GM21737 (cell line): ENCODE measurements around the gene PTPRN2.

Experiments used
- ATAC-seq: cut with Tn5 transposase; IDR thresholded peaks from one replicate; pipeline ENCODE4 v1.9.1; 2021; ENCODE audit warnings: mild to moderate bottlenecking, moderate library complexity; ENCODE audit not compliant: unreplicated experiment

PTPRN2 gene

DNA sequence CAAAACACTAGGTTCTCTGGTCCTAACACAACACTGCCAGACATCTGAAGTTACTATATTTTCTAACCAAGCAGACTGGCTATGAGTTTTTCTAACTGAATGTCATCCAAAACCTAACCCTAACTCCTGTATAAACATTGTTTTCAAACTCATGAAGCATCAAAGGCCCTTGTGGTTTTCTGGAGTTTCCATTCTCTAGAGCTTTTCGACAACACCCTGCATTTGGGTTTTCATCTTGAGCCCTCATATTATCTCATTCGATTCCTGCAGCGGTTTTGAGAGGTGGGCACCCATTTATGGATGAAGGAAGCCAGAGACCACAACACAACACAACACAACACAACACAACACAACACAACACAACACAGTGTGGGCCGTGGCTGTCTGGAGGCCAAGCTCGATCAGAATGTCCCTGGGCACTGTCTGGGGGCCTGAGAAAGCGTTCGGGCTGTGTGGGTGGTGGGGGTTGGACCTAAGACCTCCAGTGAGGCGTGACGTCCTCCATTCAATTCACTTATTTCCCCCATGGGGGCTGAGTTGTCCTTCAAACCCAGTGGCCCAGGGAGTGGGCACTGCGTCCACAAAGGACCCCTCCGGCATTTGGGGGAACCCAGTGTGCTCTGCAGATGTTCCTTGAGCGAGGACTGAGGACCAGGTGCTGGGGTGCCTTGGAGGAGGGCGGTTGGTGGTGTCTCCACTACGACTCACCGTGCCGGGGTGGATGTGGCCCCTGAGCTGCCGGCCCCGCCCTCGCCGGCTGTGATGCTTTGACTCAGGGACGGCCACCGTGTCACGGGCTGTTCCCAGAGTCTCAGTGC, 760.4 kb downstream of the PTPRN2 start:
- ATAC-seq, result no peak

DNA sequence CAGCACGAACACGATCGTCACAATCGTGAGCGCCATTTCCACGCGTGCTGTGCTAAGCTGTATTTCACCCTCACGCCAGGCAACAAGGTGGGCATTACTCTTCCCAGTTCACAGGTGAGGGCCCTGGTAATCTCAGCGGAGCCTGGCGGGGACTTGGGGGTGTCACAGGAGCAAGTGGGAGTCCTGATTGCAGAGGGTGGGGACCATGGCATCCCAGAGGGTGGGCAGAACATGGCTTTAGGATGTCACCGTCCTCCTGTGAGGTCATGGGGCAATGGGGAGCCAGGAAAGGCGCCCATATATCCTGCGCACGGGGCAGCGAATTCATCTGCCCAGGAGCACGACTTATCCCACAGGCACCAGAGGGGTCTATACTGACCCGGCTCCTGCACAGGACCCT, 761.1 kb downstream of the PTPRN2 start:
- no peak for ATAC-seq

DNA sequence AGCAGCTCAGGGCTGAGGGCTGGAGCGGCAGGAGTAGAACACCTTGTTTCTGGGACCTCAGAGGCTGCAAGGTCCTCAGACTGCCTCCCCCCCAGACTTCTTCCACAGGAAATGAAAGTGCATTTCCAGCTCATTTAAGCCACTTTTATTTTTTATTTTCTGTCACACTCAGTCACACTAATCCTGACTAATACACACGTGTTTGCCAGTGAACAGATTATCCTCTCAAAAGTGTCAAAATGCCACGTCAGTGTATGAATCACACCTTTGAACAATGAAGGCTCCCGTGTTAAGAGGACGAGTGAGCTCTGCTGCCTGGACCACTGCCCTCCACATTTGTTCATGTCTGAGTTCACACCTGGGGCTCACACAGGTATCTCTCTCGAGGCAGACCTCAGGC, 762.3 kb downstream of the PTPRN2 start:
- ATAC-seq, result no peak

GRCh38 chr7:157824819-157825121, 762.9 kb downstream of the PTPRN2 start:
- no peak for ATAC-seq

DNA sequence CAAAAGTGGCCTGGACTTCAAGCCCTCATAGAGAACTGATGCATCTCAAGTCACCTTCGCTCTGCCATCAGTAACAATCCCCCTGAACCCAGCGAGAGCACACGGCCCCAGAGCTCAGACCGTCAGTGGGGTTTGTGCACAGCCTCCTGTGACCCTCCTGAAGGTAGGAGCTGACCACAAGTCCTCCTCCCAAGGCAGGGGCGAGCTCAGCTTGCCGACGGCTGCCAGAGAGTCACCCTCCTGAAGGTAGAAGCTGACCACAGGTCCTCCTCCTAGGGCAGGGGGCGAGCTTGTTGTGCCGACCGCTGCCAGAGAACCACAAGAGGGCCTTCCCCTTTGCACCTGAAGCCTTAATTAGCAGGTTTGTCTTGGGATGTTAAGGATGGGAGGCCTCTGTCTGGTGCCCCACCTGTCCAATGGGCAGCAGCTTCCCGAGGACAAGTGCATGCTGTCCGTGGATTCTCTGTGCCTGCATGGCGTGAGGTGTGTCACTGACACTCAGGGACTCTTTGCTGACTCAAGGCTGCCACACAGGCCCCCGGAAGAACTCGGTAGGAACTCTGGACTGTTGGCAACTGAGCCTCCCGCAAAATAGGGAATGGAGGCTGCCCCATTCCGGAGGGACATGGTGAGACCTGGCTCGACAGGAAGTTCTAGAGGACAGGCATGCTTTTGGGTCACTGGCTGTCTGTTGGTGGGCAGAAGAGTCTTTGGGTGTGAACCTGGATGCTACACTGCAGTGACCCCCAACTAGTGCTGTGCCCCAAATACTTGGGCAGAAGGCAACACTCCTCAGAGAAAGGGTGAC, 763.4 kb downstream of the PTPRN2 start:
- ATAC-seq, result no peak

GRCh38 chr7:157822688-157823031, 765.0 kb downstream of the PTPRN2 start:
- ATAC-seq, result no peak

DNA sequence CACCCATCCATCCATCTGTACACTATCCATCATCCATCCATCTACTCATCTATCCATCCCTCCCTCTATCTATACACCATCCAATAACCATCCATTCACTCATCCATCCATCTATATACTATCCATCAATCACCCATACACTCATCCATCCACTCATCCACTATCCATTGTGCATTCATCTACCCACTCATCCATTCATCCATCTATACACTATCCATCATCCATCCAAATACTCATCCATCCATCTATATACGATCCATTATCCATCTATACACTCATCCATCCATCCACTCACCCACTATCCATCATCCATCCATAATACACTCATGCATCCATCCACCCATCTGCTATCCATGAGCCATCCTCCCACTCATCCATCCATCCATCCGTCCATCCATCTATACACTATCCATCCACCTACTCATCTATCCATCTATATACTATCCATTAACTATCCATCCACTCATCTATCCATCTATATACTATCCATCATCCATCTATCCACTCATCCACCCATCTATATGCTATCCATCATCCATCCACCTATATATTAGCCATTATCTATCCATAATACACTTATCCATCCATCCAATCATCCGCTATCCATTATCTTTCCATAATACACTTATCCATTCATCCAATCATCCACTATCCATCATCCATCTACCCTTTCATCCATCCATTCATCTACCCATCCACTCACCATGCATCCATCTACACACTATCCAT, 765.5 kb downstream of the PTPRN2 start:
- ATAC-seq, result no peak

DNA sequence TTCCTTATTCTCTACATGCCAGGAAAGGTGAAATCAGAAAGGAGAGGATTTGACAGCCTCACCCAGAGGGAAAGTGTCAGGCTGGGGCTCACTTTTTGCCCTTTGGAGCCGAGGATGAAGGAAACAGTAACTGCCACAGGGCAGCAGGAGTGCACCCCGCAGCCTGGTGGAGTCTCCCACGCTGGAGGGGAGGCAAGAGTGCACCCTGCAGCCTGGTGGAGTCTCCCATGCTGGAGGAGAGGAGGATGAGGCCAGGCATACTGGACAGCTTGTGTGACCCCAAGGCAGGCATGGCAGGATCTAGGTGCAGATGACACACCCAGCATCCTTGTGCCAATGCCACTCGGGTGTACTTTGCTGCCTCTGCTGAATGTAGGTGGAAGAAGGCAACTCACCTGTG, 766.8 kb downstream of the PTPRN2 start:
- ATAC-seq, result no peak

GRCh38 chr7:157819455-157819807, 768.2 kb downstream of the PTPRN2 start:
- ATAC-seq, result no peak

DNA sequence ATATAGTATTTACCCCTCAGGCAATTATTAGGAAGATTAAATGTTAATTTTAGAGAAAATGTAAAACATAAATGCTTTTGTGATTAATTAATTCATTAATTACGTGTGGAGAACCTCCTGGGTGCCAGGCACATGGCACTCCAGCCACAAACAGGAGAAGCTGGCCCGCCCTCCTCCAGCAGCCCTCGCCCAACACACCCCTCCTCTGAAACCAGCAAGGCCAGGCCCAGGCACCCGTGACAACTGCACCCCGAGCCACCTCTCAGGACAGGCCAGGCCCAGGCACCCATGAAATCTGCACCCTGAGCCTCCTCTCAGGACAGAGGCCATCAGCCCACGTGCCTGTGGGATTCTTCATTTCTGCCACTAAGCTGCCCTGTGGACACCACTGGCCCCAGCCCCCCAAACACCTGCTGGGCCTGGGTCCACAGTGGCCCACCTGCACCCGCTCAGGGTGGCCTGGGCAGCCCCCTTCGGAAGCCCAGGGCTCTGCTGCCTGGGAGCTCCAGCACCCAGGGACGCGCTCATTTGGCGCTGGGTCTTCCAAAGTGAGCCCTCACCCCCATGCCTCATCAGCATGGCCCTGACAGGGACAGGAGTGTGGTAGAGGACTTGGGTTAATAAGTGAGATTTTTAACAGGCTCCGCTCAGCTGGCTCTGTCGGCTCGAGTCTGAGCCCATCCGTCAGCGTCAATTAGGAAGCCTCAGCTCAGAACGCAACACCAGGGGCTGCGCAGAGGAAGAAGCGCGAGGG, 768.7 kb downstream of the PTPRN2 start:
- ATAC-seq, result no peak

DNA sequence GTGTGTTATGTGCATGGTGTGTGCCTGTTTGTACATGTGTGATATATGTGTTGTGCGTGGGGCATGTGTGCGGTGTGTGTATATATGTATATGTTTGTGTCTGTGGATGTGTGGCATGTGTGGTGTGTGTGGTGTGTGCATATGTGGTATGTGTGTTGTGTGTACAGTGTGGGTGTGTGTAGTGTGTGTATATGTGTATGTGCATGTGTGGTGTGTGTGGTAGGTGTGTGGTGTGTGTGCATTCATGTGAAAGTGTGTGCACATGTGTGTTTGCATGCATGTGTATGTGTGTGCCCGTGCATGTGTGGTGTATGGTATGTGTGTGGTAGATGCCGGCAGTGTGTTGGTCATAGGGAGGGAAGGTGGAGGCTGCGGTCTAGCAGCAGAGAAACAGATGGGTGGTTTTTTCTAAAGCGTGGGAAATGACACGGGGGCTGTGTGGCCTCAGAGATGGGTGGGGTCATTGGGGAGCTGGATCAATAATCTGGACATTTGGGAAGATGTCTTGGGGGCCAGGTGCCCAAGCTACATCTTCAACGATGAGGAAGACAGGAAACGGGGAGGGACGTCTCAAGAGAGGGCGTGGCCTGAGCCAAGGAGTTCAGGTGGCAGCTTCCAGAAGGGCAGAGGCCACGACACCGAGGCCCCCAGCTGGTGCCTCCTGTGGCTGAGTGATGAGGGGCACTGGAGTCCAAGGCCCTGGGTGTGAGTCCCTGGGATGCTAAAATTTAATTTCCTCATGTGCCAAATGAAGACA, 769.5 kb downstream of the PTPRN2 start:
- ATAC-seq, result no peak

GRCh38 chr7:157817433-157817832, 770.2 kb downstream of the PTPRN2 start:
- ATAC-seq, result no peak

- no peak for ATAC-seq
These were observed 770.9 kb downstream of the PTPRN2 start for GRCh38 chr7:157816526-157817250.

GRCh38 chr7:157816086-157816485, 771.5 kb downstream of the PTPRN2 start:
- no peak for ATAC-seq

DNA sequence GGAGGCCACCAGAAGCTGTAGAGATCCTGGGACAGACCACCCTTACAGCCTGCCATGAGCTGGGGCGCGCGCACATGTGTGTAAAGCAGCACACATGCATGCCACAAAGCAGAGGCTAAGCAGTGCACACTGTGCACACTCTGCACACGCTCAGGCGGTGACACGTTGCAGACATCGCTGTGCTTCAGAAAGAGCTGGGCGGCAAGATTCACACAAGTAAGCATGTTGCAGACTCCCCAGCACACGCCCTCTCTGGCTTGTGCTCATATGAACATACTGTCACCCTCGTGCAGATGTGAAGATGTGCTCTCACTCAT, 772.0 kb downstream of the PTPRN2 start:
- no peak for ATAC-seq

DNA sequence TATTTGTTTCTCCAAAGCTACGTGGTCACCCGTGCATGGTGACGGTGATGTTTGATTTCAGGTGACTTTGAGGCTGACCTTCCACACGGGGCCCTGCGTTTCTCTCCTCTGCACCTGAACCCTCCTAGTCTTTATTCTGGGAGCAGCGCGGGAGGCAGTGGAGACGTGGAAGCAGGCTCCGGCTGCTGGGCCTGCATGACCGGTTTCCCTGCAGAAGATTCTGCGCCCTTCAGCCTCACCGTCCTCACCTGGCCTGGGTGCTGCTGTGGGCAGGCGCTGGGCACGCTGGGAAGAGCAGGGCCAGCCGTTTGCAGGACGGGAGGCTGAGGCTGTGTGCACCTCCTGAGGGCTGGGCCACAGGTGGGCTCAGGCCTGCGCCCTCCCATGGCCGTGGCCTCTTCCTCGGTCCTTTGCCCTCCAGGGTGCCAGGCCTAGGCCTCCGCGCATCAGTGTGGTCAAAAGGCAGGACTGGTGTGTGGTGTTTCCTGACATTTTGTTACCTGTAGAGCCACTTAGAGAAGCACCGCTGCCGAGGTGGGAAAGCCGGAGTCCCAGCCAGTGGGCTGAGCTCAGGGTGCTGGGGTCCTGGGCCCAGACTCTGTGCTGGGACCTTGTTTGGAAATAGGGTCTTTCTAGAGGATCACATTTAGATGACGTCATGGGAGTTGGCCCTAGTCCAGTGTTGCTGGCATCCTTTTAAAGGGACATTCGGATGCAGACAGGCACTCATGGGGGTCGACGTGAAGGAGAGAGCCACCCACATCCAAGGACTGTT, 772.5 kb downstream of the PTPRN2 start:
- ATAC-seq, result no peak

- no peak for ATAC-seq
These were observed 773.6 kb downstream of the PTPRN2 start for GRCh38 chr7:157813741-157814661.

- ATAC-seq, result no peak
These were observed 774.6 kb downstream of the PTPRN2 start for GRCh38 chr7:157813053-157813452.
